ENCODE data around the gene MOGAT1. TPM values are rescaled to one million over a fixed set of nuclear protein-coding genes. Genes with fewer than 3 reads are reported as not detected.

The MOGAT1 gene
- total and polyA plus RNA-seq, 2 of the 13 experiments (the other 11 are each of a cell fraction or from before 2014, with no cell fraction given): 0.98 to 4.3 TPM

DNA sequence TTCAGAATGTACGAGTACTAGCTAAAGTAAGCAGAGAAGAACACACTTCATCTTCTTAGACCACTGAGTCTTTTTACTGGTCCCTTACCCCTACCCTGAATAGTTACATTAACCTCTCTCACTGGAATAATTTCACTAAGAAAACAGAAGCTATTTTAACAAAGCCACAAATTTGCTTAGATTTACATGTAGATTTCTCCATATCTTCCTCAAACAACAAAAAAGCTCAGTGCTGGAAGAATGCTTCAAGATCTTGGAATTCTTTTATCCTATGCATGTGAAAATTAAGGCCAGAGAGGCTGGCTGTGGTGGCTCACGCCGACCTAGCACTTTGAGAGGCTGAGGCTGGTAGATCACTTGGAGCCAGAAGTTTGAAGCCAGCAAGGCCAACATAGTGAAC is 35.2 kb downstream of the MOGAT1 start:
- CTCF ChIA-PET (ENCODE audit: low intra/inter-chr PET ratio, low total read pairs): no interaction called here
- no peak for ATAC-seq
- Histone ChIP-seq H3K27me3 (ENCODE audit: control insufficient read depth in 1 of 2, insufficient read depth in 2 of 2, low read length in 2 of 2) (no peaks in the 10 kb centered on the region), H3K4me2 (ENCODE audit: low read depth, low read length) (no peak overlapping the region), H3K9me3 (ENCODE audit: low read length) (no peaks in the 10 kb centered on the region), H3K27ac (ENCODE audit: extremely low read length, insufficient read depth, low read length) (no peak overlapping the region), H3K4me3 (replicated peaks in 1 of 3; ENCODE audit: insufficient read depth in 1 of 3, low read depth in 2 of 3, low read length in 3 of 3) (no peak overlapping the region), H3K9ac (ENCODE audit: insufficient read depth, low read depth, low read length) (no peak overlapping the region), H4K20me1 (ENCODE audit: insufficient read depth, low read length) (no peaks in the 10 kb centered on the region), H2AFZ (ENCODE audit: low read length) (no peak overlapping the region), H3K79me2 (ENCODE audit: insufficient read depth, low read length) (no peaks in the 10 kb centered on the region), H3K4me1 (ENCODE audit: insufficient read depth, low read length) (peaks cover 51% of the 10 kb centered on the region), H3K36me3 (replicated peaks in 1 of 2; ENCODE audit: control insufficient read depth in 1 of 2, insufficient read depth in 2 of 2, low read length in 2 of 2) (no peaks in the 10 kb centered on the region)
- FAIRE-seq: no peak
- intact Hi-C loops (cut with micrococcal nuclease; ENCODE audit: unreplicated experiment): loop anchor here (5.0 kb wide), 1 partner anchor 46 kb away; no protein-coding TSS in a partner anchor
- POLR2A ChIA-PET: interaction anchor here (1.0 to 3.5 kb wide), 6 partner anchors 16 to 201 kb away, joined by 3 to 44 read pairs (median 6); no protein-coding TSS in a partner anchor
- whole genome bisulfite sequencing (ENCODE audit: low lambda C conversion rate): 93% methylated on average over 3 of the region's 3 CpGs
- DNase-seq (ENCODE audit: low spot score): no peak
- BruUV-seq (replicated peaks): no TSS peak
- in situ Hi-C loops (cut with HindIII; ENCODE audit: extremely low pct_ligation_motif_present, low pct_unique_long_range_greater_than_20kb): loop anchor here (5.0 kb wide), 2 partner anchors 91 to 156 kb away; partner anchors contain the start of gene ACSL3
- no peak for TF ChIP-seq CREB1 (IDR thresholded peaks at IDR 0.05)
- TF ChIP-seq CREB1 (CRISPR knock-in tag; IDR thresholded peaks at IDR 0.05): no peak
- no peak for TF ChIP-seq ZC3H13 (CRISPR knock-in tag; IDR thresholded peaks at IDR 0.05)
- TF ChIP-seq ZNF615 (CRISPR knock-in tag; IDR thresholded peaks at IDR 0.05; ENCODE audit: borderline replicate concordance): no peak
- TF ChIP-seq CHD2 (IDR thresholded peaks at IDR 0.05; ENCODE audit: low read depth, low read length): no peak
- TF ChIP-seq, protein P1, sequence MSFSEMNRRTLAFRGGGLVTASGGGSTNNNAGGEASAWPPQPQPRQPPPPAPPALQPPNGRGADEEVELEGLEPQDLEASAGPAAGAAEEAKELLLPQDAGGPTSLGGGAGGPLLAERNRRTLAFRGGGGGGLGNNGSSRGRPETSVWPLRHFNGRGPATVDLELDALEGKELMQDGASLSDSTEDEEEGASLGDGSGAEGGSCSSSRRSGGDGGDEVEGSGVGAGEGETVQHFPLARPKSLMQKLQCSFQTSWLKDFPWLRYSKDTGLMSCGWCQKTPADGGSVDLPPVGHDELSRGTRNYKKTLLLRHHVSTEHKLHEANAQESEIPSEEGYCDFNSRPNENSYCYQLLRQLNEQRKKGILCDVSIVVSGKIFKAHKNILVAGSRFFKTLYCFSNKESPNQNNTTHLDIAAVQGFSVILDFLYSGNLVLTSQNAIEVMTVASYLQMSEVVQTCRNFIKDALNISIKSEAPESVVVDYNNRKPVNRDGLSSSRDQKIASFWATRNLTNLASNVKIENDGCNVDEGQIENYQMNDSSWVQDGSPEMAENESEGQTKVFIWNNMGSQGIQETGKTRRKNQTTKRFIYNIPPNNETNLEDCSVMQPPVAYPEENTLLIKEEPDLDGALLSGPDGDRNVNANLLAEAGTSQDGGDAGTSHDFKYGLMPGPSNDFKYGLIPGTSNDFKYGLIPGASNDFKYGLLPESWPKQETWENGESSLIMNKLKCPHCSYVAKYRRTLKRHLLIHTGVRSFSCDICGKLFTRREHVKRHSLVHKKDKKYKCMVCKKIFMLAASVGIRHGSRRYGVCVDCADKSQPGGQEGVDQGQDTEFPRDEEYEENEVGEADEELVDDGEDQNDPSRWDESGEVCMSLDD (CRISPR knock-in tag; IDR thresholded peaks at IDR 0.05; ENCODE audit: borderline replicate concordance): 0 out of 2 replicates have a peak, but pooled peaks have one; percentile 28
- no peak for TF ChIP-seq ZBTB7A (CRISPR knock-in tag; IDR thresholded peaks at IDR 0.05)

Data from HepG2 (cell line).